H1 (cell line): Measurements from ENCODE around the gene ASTN2. TPM values are rescaled to one million over a fixed set of nuclear protein-coding genes. Genes with fewer than 3 reads are reported as not detected.

Experiments
- CTCF ChIA-PET: fragments of 300-600 bp; sonication (Branson Sonifier 250); formaldehyde crosslinking; loops from one replicate; lab custom pipeline; 2021; ENCODE audit not compliant: partially characterized antibody; lab: Charles Lee
- POLR2A ChIA-PET: fragments of 300-600 bp; sonication (Branson Sonifier 250); formaldehyde crosslinking; loops from one replicate; lab custom pipeline; 2021; ENCODE audit warnings: inconsistent platforms; ENCODE audit not compliant: partially characterized antibody; lab: Charles Lee
- DNase-seq, 2 experiments: peaks; one replicate each; pipeline versions ENCODE4 v3.0.0 to v3.0.0-alpha.2; 2010 to 2022; ENCODE audit warnings: low spot score in 2 of 2, low read depth in 1 of 2, mixed read lengths in 1 of 2
- FAIRE-seq: peaks from 2 replicates; lab custom pipeline; 2011; peaks lifted over from hg19 to GRCh38; lab: Jason Lieb, UNC
- H2AFZ ChIP-seq: 2 replicates; pipeline ENCODE4 v1.8.1; 2012; ENCODE audit warnings: low read length, inconsistent platforms
- H2AK5ac ChIP-seq: 2 replicates; pipeline ENCODE4 v1.6.1; 2013; ENCODE audit warnings: low read depth, low read length
- H2BK120ac ChIP-seq: replicated peaks from 2 replicates; pipeline ENCODE3; 2013; ENCODE audit warnings: low read depth, low read length, inconsistent platforms
- H2BK12ac ChIP-seq: 2 replicates; pipeline ENCODE4 v1.6.1; 2013; ENCODE audit warnings: low read depth, low read length
- H2BK15ac ChIP-seq: 2 replicates; pipeline ENCODE4 v1.6.1; 2013; ENCODE audit warnings: low read length
- H2BK20ac ChIP-seq: 2 replicates; pipeline ENCODE4 v1.6.1; 2013; ENCODE audit warnings: low read length
- H2BK5ac ChIP-seq: 2 replicates; pipeline ENCODE4 v1.6.1; 2013; ENCODE audit warnings: low read depth, low read length
- H3K14ac ChIP-seq: 2 replicates; pipeline ENCODE4 v1.6.1; 2013; ENCODE audit warnings: inconsistent platforms; ENCODE audit not compliant: insufficient read length
- H3K18ac ChIP-seq: 2 replicates; pipeline ENCODE4 v1.6.1; 2013; ENCODE audit warnings: low read length; ENCODE audit errors: extremely low read depth
- H3K23ac ChIP-seq: 2 replicates; pipeline ENCODE4 v1.6.1; 2013; ENCODE audit warnings: inconsistent platforms; ENCODE audit not compliant: insufficient read length
- H3K23me2 ChIP-seq: 2 replicates; pipeline ENCODE4 v1.6.1; 2013; ENCODE audit warnings: low read depth, low read length
- H3K27ac ChIP-seq: 2 replicates; pipeline ENCODE4 v1.6.1; 2011; ENCODE audit warnings: low read depth, low read length, inconsistent platforms
- H3K27me3 ChIP-seq, 4 experiments: replicated peaks in 1 of 4; 1 replicate in 1 of 4; 2 replicates in 3 of 4; pipeline versions ENCODE4 v1.6.1 to v1.8.1; 2011 to 2013; ENCODE audit warnings: low read length in 3 of 4, mild to moderate bottlenecking in 3 of 4, inconsistent platforms in 2 of 4, mixed read lengths in 2 of 4, moderate library complexity in 1 of 4; ENCODE audit not compliant: control insufficient read depth in 3 of 4, insufficient read depth in 3 of 4; ENCODE audit errors: extremely low read depth in 1 of 4
- H3K36me3 ChIP-seq, 4 experiments: 2 replicates each; pipeline versions ENCODE4 v1.6.1 to v1.8.1; 2011 to 2013; ENCODE audit warnings: mild to moderate bottlenecking in 4 of 4, low read length in 3 of 4, moderate library complexity in 2 of 4, control low read depth in 1 of 4, inconsistent platforms in 1 of 4; ENCODE audit not compliant: insufficient read depth in 4 of 4, control insufficient read depth in 2 of 4
- H3K4ac ChIP-seq: replicated peaks from 2 replicates; pipeline ENCODE3; 2013; ENCODE audit warnings: low read length, low read depth, mixed read lengths, inconsistent platforms; ENCODE audit not compliant: insufficient read length
- H3K4me1 ChIP-seq, 4 experiments: replicated peaks in 1 of 4; 1 replicate in 1 of 4; 2 replicates in 3 of 4; pipeline versions ENCODE4 v1.6.1 to v1.8.1; 2011 to 2013; ENCODE audit warnings: low read length in 3 of 4, inconsistent platforms in 2 of 4, mixed read lengths in 1 of 4; ENCODE audit not compliant: insufficient read depth in 4 of 4, control insufficient read depth in 3 of 4
- H3K4me2 ChIP-seq, 2 experiments: 2 replicates each; pipeline versions ENCODE4 v1.6.1 to v1.8.1; 2011 to 2013; ENCODE audit warnings: low read depth in 2 of 2, low read length in 2 of 2, control low read depth in 1 of 2, inconsistent platforms in 1 of 2, mild to moderate bottlenecking in 1 of 2; ENCODE audit not compliant: insufficient read depth in 1 of 2
- H3K4me3 ChIP-seq, 4 experiments: fragments of 200-600, 300-600 bp in 1 of 4; sonication (generic), shearing (Covaris generic), sonication (Bioruptor Twin) in 1 of 4; 2 replicates each; pipeline versions ENCODE4 v1.5.1 to v1.8.1; 2011 to 2016; ENCODE audit warnings: low read length in 4 of 4, low read depth in 3 of 4, control low read depth in 2 of 4, inconsistent platforms in 2 of 4, mild to moderate bottlenecking in 2 of 4, mixed read lengths in 1 of 4, moderate library complexity in 1 of 4; ENCODE audit not compliant: insufficient read depth in 2 of 4; ENCODE audit errors: extremely low read depth in 1 of 4
- H3K56ac ChIP-seq: replicated peaks from 2 replicates; pipeline ENCODE3; 2013; ENCODE audit warnings: low read depth, mild to moderate bottlenecking, mixed read lengths, low read length, inconsistent platforms; ENCODE audit not compliant: insufficient read length
- H3K79me1 ChIP-seq: 2 replicates; pipeline ENCODE4 v1.6.1; 2013; ENCODE audit warnings: low read depth, low read length, control low read depth
- H3K79me2 ChIP-seq, 2 experiments: 2 replicates each; pipeline versions ENCODE4 v1.6.1 to v1.8.1; 2012 to 2013; ENCODE audit warnings: low read length in 2 of 2, mild to moderate bottlenecking in 2 of 2, inconsistent platforms in 1 of 2; ENCODE audit not compliant: insufficient read depth in 2 of 2, control insufficient read depth in 1 of 2
- H3K9ac ChIP-seq, 4 experiments: replicated peaks in 1 of 4; 1 replicate in 1 of 4; 2 replicates in 3 of 4; pipeline versions ENCODE4 v1.6.1 to v1.8.1; 2011 to 2013; ENCODE audit warnings: low read depth in 3 of 4, low read length in 3 of 4, control low read depth in 2 of 4, mild to moderate bottlenecking in 2 of 4, moderate library complexity in 2 of 4, inconsistent platforms in 1 of 4; ENCODE audit errors: extremely low read depth in 1 of 4
- H3K9me3 ChIP-seq, 2 experiments: 2 replicates each; pipeline versions ENCODE4 v1.6.1 to v1.8.1; 2012 to 2013; ENCODE audit warnings: mild to moderate bottlenecking in 2 of 2, moderate library complexity in 2 of 2, control low read depth in 1 of 2, inconsistent platforms in 1 of 2, low read depth in 1 of 2, low read length in 1 of 2, mixed read lengths in 1 of 2; ENCODE audit not compliant: insufficient read depth in 2 of 2
- H4K20me1 ChIP-seq, 2 experiments: replicated peaks in 1 of 2; 2 replicates each; pipeline versions ENCODE3 to v1.8.1; 2011 to 2013; ENCODE audit warnings: inconsistent platforms in 2 of 2, low read length in 2 of 2, mild to moderate bottlenecking in 1 of 2; ENCODE audit not compliant: insufficient read depth in 2 of 2, control insufficient read depth in 1 of 2
- H4K5ac ChIP-seq: 2 replicates; pipeline ENCODE4 v1.6.1; 2013; ENCODE audit warnings: low read length, low read depth, mixed read lengths, inconsistent platforms; ENCODE audit not compliant: insufficient read length
- H4K8ac ChIP-seq: 2 replicates; pipeline ENCODE4 v1.8.0; 2013; ENCODE audit warnings: mild to moderate bottlenecking, moderate library complexity, low read length, inconsistent platforms; ENCODE audit not compliant: insufficient read depth; ENCODE audit errors: extremely low read depth
- H4K91ac ChIP-seq: replicated peaks from 2 replicates; pipeline ENCODE3; 2013; ENCODE audit warnings: low read length, mixed read lengths, inconsistent platforms; ENCODE audit not compliant: insufficient read length
- BACH1 ChIP-seq: IDR thresholded peaks from 2 replicates; pipeline ENCODE4 v1.6.1; 2012; ENCODE audit warnings: low read length, improper control_type of control experiment
- BRCA1 ChIP-seq: IDR thresholded peaks from 2 replicates; pipeline ENCODE4 v1.6.1; 2012; ENCODE audit warnings: low read depth, low read length, improper control_type of control experiment
- CHD2 ChIP-seq: IDR thresholded peaks from 2 replicates; pipeline ENCODE4 v1.6.1; 2012; ENCODE audit warnings: low read length, improper control_type of control experiment
- CTBP2 ChIP-seq: IDR thresholded peaks from 2 replicates; pipeline ENCODE4 v1.7.0; 2011; ENCODE audit warnings: borderline replicate concordance, mild to moderate bottlenecking, moderate library complexity, mixed read lengths, low read length; ENCODE audit not compliant: insufficient read depth, insufficient read length
- EZH2 ChIP-seq: fragments of 200-600 bp; sonication (generic); IDR thresholded peaks from 2 replicates; pipeline ENCODE4 v1.7.1; 2012; ENCODE audit warnings: low read depth, mild to moderate bottlenecking, moderate library complexity, low read length, inconsistent platforms; ENCODE audit not compliant: severe bottlenecking
- KDM1A ChIP-seq: fragments of 200-600, 300-600 bp; sonication (generic); IDR thresholded peaks from 2 replicates; pipeline ENCODE4 v1.7.1; 2016; ENCODE audit warnings: mild to moderate bottlenecking, low read length, borderline replicate concordance
- MAX ChIP-seq: IDR thresholded peaks from 2 replicates; pipeline ENCODE4 v1.6.1; 2012; ENCODE audit warnings: inconsistent platforms
- PHF8 ChIP-seq: fragments of 200-600 bp; sonication (generic); conservative IDR thresholded peaks from 2 replicates; pipeline ENCODE4 v1.7.1; 2012; ENCODE audit warnings: low read depth, mild to moderate bottlenecking, inconsistent platforms, low read length, moderate library complexity
- SP2 ChIP-seq: IDR thresholded peaks from 2 replicates; pipeline ENCODE4 v1.6.1; 2012; ENCODE audit warnings: mild to moderate bottlenecking, low read length, inconsistent platforms
- YY1 ChIP-seq: IDR thresholded peaks from 2 replicates; pipeline ENCODE4 v1.6.1; 2011; ENCODE audit warnings: low read depth, mild to moderate bottlenecking, low read length
- WGBS, 2 experiments: shearing (Covaris generic) in 1 of 2; methylation state at CpG; one replicate each; pipeline versions ENCODE4 v1.1.6 to v1.1.7; 2013 to 2015; ENCODE audit warnings: low lambda C conversion rate in 2 of 2, mixed read lengths in 2 of 2, inconsistent platforms in 1 of 2, low coverage in 1 of 2, missing lambda C conversion rate in 1 of 2; ENCODE audit not compliant: insufficient replicate concordance in 2 of 2, insufficient coverage in 1 of 2, insufficient read length in 1 of 2; ENCODE audit errors: extremely low coverage in 1 of 2, missing lambda C conversion rate in 1 of 2; 5-methylcytosine and 5-hydroxymethylcytosine counted together
- polyA plus RNA-seq, 7 experiments: library from polyadenylated mRNA; depleted of rRNA in 3 of 7; stranded (reverse) in 5 of 7; unstranded in 2 of 7; fragments of >200 nt in 5 of 7; fragments of 200-250 nt in 2 of 7; gene quantifications; 1 replicate in 5 of 7; 2 replicates in 1 of 7; 4 replicates in 1 of 7; pipeline versions ENCODE4 v1.2.1 to v1.2.3, GENCODE V29; 2011 to 2013; ENCODE audit warnings: missing spikeins in 2 of 7, mixed read lengths in 2 of 7
- total RNA-seq: library from RNA; stranded (reverse); fragmentation: NEBNext Ultra II Directional; extraction: Animal tissue kit (Norgen Biotek cat#: 25700); gene quantifications from 2 replicates; pipeline ENCODE4 v1.2.1, GENCODE V29; 2021

ASTN2 gene
- total and polyA plus RNA-seq, 2 of the 8 experiments (the other 6 are each of a cell fraction or from before 2014, with no cell fraction given), result 8.2 to 13.7 TPM

DNA sequence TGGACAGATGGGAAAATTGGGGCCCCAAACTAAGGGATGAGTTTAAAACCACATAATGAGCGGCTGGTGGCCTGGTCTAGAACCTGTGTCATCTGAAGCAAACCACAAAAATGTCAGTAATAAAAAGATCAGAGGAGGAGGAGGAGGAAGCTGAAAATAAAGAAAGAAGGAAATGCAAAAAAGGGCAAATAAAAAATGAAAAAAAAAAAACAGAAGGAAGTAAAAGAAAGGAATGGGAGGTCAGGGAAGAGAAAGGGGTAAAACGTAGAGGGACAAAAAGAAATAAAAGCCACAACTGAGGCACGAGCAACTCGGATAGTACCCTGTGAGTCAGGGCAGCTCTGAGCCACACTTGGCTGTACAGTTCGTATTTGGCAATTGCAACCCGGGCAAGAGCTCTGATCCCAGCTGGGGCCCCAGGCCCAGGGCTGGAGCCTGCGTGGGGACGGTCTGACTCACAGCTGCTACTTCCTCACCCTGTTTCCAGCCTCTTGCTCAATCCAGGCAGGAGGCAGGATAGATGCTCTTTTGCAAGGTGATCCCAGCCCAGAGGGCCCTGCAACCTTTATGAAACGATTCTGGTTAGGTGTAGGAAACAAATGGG is 865.7 kb downstream of the ASTN2 start:
- no peak overlapping the region for H2AK5ac ChIP-seq
- no peaks in the 10 kb centered on the region for H3K36me3 ChIP-seq
- H3K4ac ChIP-seq, result no peak overlapping the region
- no peaks in the 10 kb centered on the region for H3K9me3 ChIP-seq
- CTCF ChIA-PET, result interaction anchor here (0.8 to 1.3 kb wide), 2 partner anchors 11 to 385 kb away, joined by 3 to 6 read pairs; no protein-coding TSS in a partner anchor
- no peak overlapping the region for H3K18ac ChIP-seq
- no peak overlapping the region for H4K8ac ChIP-seq
- no peak overlapping the region for H3K9ac ChIP-seq
- TF ChIP-seq CHD2 (no peak), SP2 (no peak), BRCA1 (no peak), KDM1A (no peak), MAX (no peak), BACH1 (no peak), EZH2 (no peak), YY1 (no peak), PHF8 (no peak), CTBP2 (no peak)
- WGBS, 2 experiments, result 80% methylated on average over 9 of the region's 9 CpGs; no CpG with 5 or more reads in 1 of the 2 experiments
- H3K27me3 ChIP-seq, result no peaks in the 10 kb centered on the region
- H2AFZ ChIP-seq, result no peak overlapping the region
- H2BK12ac ChIP-seq, result no peak overlapping the region
- H4K5ac ChIP-seq, result no peak overlapping the region
- no peak overlapping the region for H2BK15ac ChIP-seq
- FAIRE-seq (no peak), DNase-seq (no peak)
- no peak overlapping the region for H2BK120ac ChIP-seq
- no peak overlapping the region for H3K56ac ChIP-seq
- H3K14ac ChIP-seq, result no peak overlapping the region
- H2BK5ac ChIP-seq, result no peak overlapping the region
- H4K20me1 ChIP-seq, result peaks cover 0 to 4% of the 10 kb centered on the region in 2 experiments
- H3K79me2 ChIP-seq, result no peaks in the 10 kb centered on the region
- H3K4me3 ChIP-seq, result no peak overlapping the region
- POLR2A ChIA-PET, result no interaction called here
- H3K4me2 ChIP-seq, result no peak overlapping the region
- no peak overlapping the region for H3K27ac ChIP-seq
- H3K4me1 ChIP-seq, result 0 out of 7 replicates have a peak, but pooled peaks cover 0 to 2% (median 0%) of the 10 kb centered on the region in 4 experiments
- no peak overlapping the region for H3K23ac ChIP-seq
- no peak overlapping the region for H4K91ac ChIP-seq
- no peaks in the 10 kb centered on the region for H3K23me2 ChIP-seq
- no peak overlapping the region for H2BK20ac ChIP-seq
- H3K79me1 ChIP-seq, result no peaks in the 10 kb centered on the region
